CD14-positive monocyte (primary cell): ENCODE measurements around the gene RBM17. TPM values are rescaled to one million over a fixed set of nuclear protein-coding genes. Genes with fewer than 3 reads are reported as not detected.

Experiments
- DNase-seq, 3 donors: peaks; one replicate each; pipeline ENCODE4 v3.0.0-alpha.2; 2011 to 2022
- H2AFZ ChIP-seq: 2 replicates; pipeline ENCODE4 v1.6.0; 2012; ENCODE audit warnings: mild to moderate bottlenecking, low read depth, low read length, inconsistent platforms; ENCODE audit not compliant: insufficient read depth, poor library complexity, severe bottlenecking
- H3K27ac ChIP-seq, 2 donors: 1 replicate in 1 of 2; 2 replicates in 1 of 2; pipeline ENCODE4 v1.5.1; 2012 to 2013; ENCODE audit warnings: low read length in 2 of 2, control low read depth in 1 of 2, inconsistent platforms in 1 of 2, low read depth in 1 of 2, mild to moderate bottlenecking in 1 of 2
- H3K27me3 ChIP-seq, 2 donors: one replicate each; pipeline versions ENCODE4 v1.6.0 to v1.6.1; 2011 to 2013; ENCODE audit warnings: low read length in 2 of 2; ENCODE audit not compliant: control insufficient read depth in 2 of 2, insufficient read depth in 2 of 2
- H3K36me3 ChIP-seq, 2 donors: replicated peaks in 1 of 2; 1 replicate in 1 of 2; 2 replicates in 1 of 2; pipeline versions ENCODE4 v1.5.1 to v1.6.1; 2012 to 2013; ENCODE audit warnings: low read length in 2 of 2, control low read depth in 1 of 2, inconsistent platforms in 1 of 2, mild to moderate bottlenecking in 1 of 2; ENCODE audit not compliant: insufficient read depth in 2 of 2, control insufficient read depth in 1 of 2
- H3K4me1 ChIP-seq, 2 donors: 1 replicate in 1 of 2; 2 replicates in 1 of 2; pipeline versions ENCODE4 v1.5.1 to v1.6.1; 2012 to 2013; ENCODE audit warnings: low read length in 2 of 2, control low read depth in 1 of 2, inconsistent platforms in 1 of 2, mild to moderate bottlenecking in 1 of 2, moderate library complexity in 1 of 2; ENCODE audit not compliant: insufficient read depth in 2 of 2, control insufficient read depth in 1 of 2
- H3K4me2 ChIP-seq: replicated peaks from 2 replicates; pipeline ENCODE3; 2012; ENCODE audit warnings: low read length, moderate library complexity, mild to moderate bottlenecking; ENCODE audit not compliant: poor library complexity, severe bottlenecking; ENCODE audit errors: extremely low read depth
- H3K4me3 ChIP-seq, 3 experiments: fragments of 200-600 bp in 1 of 3; sonication (generic) in 1 of 3; replicated peaks in 1 of 3; 1 replicate in 2 of 3; 2 replicates in 1 of 3; pipeline ENCODE4 v1.5.1; 2011 to 2013; ENCODE audit warnings: low read length in 3 of 3, mild to moderate bottlenecking in 3 of 3, control low read depth in 2 of 3, low read depth in 2 of 3, inconsistent platforms in 1 of 3, moderate library complexity in 1 of 3
- H3K79me2 ChIP-seq: 2 replicates; pipeline ENCODE4 v1.6.0; 2012; ENCODE audit warnings: mild to moderate bottlenecking, control low read depth, inconsistent platforms, low read length, moderate library complexity; ENCODE audit not compliant: insufficient read depth
- H3K9ac ChIP-seq: 2 replicates; pipeline ENCODE4 v1.6.0; 2017; ENCODE audit warnings: low read length, mild to moderate bottlenecking; ENCODE audit not compliant: insufficient read depth, poor library complexity, severe bottlenecking
- H3K9me3 ChIP-seq, 2 donors: replicated peaks in 1 of 2; 1 replicate in 1 of 2; 2 replicates in 1 of 2; pipeline versions ENCODE4 v1.5.1 to v1.6.1; 2012 to 2013; ENCODE audit warnings: low read length in 2 of 2, control low read depth in 1 of 2; ENCODE audit not compliant: control insufficient read depth in 1 of 2, insufficient read depth in 1 of 2
- H4K20me1 ChIP-seq: 2 replicates; pipeline ENCODE4 v1.6.0; 2012; ENCODE audit warnings: mild to moderate bottlenecking, low read length, control low read depth, moderate library complexity; ENCODE audit not compliant: insufficient read depth
- H3K27ac Mint-ChIP-seq, 7 donors: one replicate each; pipeline ENCODE4 v1.8.0; 2020; ENCODE audit warnings: mild to moderate bottlenecking in 7 of 7, mixed read lengths in 7 of 7, moderate library complexity in 6 of 7, inconsistent platforms in 2 of 7
- H3K27me3 Mint-ChIP-seq, 3 donors: one replicate each; pipeline ENCODE4 v1.8.0; 2021 to 2022; ENCODE audit warnings: low read depth in 3 of 3, mild to moderate bottlenecking in 3 of 3, mixed read lengths in 3 of 3, moderate library complexity in 3 of 3, inconsistent platforms in 1 of 3
- H3K36me3 Mint-ChIP-seq, 2 donors: one replicate each; pipeline ENCODE4 v1.8.0; 2020; ENCODE audit warnings: mixed read lengths in 2 of 2, inconsistent platforms in 1 of 2, mild to moderate bottlenecking in 1 of 2
- H3K4me1 Mint-ChIP-seq: one replicate; pipeline ENCODE4 v1.8.0; 2020; ENCODE audit warnings: mild to moderate bottlenecking, mixed read lengths
- H3K4me3 Mint-ChIP-seq, 2 donors: one replicate each; pipeline ENCODE4 v1.8.0; 2020; ENCODE audit warnings: mild to moderate bottlenecking in 2 of 2, mixed read lengths in 2 of 2, moderate library complexity in 1 of 2
- H3K9me3 Mint-ChIP-seq, 7 donors: one replicate each; pipeline ENCODE4 v1.8.0; 2020 to 2022; ENCODE audit warnings: mixed read lengths in 7 of 7, mild to moderate bottlenecking in 6 of 7, moderate library complexity in 6 of 7, inconsistent platforms in 2 of 7
- WGBS: methylation state at CpG from one replicate; pipeline ENCODE4 v1.1.5; 2013; ENCODE audit warnings: missing lambda C conversion rate; ENCODE audit not compliant: insufficient coverage; 5-methylcytosine and 5-hydroxymethylcytosine counted together
- intact Hi-C, 2 donors: fragments of 100-400 bp; cut with micrococcal nuclease; formaldehyde crosslinking; loops; one replicate each; pipeline versions ENCODE4 v1.15.0 to v1.15.1; 2023
- polyA plus RNA-seq, 3 donors: library from polyadenylated mRNA; depleted of rRNA in 1 of 3; unstranded in 2 of 3; stranded (reverse) in 1 of 3; fragments of 300-500 nt in 2 of 3; fragments of >200 nt in 1 of 3; fragmentation: Illumina TruSeq in 2 of 3; gene quantifications; 1 replicate in 2 of 3; 2 replicates in 1 of 3; pipeline ENCODE4 v1.2.3, GENCODE V29; 2012 to 2021
- TF ChIP-seq, protein P1 (sequence below): fragments of 200-600 bp; IDR thresholded peaks from one replicate; pipeline ENCODE4 v1.8.0; 2022; ENCODE audit warnings: antibody characterized with exemption, mild to moderate bottlenecking

The RBM17 gene
- polyA plus RNA-seq, 3 donors = 37.2 to 51.4 (median 44.5) TPM

DNA sequence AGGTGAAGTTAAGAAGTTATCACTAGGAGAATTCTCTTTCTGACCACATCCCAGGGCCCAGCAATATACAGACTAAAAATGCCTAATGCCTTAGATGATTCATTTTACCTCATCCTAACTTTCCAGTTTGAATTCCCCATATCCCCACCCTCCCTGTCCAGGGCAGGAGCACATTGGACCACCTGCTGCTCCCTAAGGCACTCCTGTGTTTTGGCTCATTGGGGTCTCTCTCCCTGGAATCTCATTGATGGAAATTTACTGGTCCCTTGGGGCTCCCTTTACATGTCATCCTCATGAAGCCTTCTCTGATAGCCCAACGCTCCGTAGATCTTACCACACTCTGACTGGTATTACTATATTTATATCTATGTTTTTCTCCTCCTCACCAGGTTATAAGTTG is 29.3 kb upstream of the RBM17 start:
- Mint-ChIP-seq H3K27me3 (peaks cover 0 to 2% (median 0%) of the 10 kb centered on the region in 3 donors), H3K4me3 (no peak overlapping the region), H3K4me1 (peaks cover 10% of the 10 kb centered on the region), H3K9me3 (no peaks in the 10 kb centered on the region), H3K36me3 (no peaks in the 10 kb centered on the region), H3K27ac (no peak overlapping the region)
- H2AFZ ChIP-seq = no peak overlapping the region
- no peak overlapping the region for H3K4me3 ChIP-seq
- no peak overlapping the region for H3K4me2 ChIP-seq
- TF ChIP-seq, protein P1, sequence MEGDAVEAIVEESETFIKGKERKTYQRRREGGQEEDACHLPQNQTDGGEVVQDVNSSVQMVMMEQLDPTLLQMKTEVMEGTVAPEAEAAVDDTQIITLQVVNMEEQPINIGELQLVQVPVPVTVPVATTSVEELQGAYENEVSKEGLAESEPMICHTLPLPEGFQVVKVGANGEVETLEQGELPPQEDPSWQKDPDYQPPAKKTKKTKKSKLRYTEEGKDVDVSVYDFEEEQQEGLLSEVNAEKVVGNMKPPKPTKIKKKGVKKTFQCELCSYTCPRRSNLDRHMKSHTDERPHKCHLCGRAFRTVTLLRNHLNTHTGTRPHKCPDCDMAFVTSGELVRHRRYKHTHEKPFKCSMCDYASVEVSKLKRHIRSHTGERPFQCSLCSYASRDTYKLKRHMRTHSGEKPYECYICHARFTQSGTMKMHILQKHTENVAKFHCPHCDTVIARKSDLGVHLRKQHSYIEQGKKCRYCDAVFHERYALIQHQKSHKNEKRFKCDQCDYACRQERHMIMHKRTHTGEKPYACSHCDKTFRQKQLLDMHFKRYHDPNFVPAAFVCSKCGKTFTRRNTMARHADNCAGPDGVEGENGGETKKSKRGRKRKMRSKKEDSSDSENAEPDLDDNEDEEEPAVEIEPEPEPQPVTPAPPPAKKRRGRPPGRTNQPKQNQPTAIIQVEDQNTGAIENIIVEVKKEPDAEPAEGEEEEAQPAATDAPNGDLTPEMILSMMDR = no peak
- H3K9me3 ChIP-seq = no peaks in the 10 kb centered on the region
- WGBS = no CpG with 5 or more reads among the region's 2 CpGs
- no peak overlapping the region for H3K9ac ChIP-seq
- intact Hi-C loops = no loop called here
- no peaks in the 10 kb centered on the region for H3K79me2 ChIP-seq
- DNase-seq = no peak
- no peaks in the 10 kb centered on the region for H3K27me3 ChIP-seq
- H3K27ac ChIP-seq = no peak overlapping the region
- no peaks in the 10 kb centered on the region for H3K36me3 ChIP-seq
- H3K4me1 ChIP-seq = peaks cover 8 to 13% of the 10 kb centered on the region in 2 donors
- no peaks in the 10 kb centered on the region for H4K20me1 ChIP-seq

DNA sequence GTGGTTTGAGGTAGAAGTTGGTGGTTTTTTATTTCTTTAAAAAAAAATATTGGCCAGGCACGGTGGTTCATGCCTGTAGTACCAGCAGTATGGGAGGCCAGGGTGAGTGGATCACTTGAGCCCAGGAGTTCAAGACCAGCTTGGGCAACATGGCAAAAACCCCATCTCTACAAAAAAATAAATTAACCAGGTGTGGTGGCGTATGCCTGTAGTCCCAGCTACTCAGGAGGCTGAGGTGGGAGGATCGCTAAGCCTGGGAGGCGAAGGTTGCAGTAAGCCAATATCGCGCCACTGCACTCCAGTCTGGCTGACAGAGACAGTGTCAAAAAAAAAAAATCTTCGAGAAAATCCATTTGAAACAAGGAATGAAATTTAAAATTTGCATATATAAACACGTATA is 27.8 kb upstream of the RBM17 start:
- Histone ChIP-seq H3K4me1 (peaks cover 19 to 23% of the 10 kb centered on the region in 2 donors), H3K79me2 (no peaks in the 10 kb centered on the region), H3K27me3 (no peaks in the 10 kb centered on the region), H3K27ac (no peak overlapping the region), H2AFZ (no peak overlapping the region), H3K9ac (no peak overlapping the region), H4K20me1 (no peaks in the 10 kb centered on the region), H3K36me3 (no peaks in the 10 kb centered on the region), H3K4me2 (no peak overlapping the region), H3K9me3 (no peaks in the 10 kb centered on the region), H3K4me3 (no peak overlapping the region)
- 100% methylated on average over 2 of the region's 8 CpGs for WGBS
- DNase-seq = no peak
- TF ChIP-seq, protein P1 = no peak
- Mint-ChIP-seq H3K27me3 (no peaks in the 10 kb centered on the region), H3K4me3 (no peak overlapping the region), H3K4me1 (peaks cover 22% of the 10 kb centered on the region), H3K27ac (no peak overlapping the region), H3K9me3 (peaks cover 0 to 3% (median 0%) of the 10 kb centered on the region in 7 donors), H3K36me3 (no peaks in the 10 kb centered on the region)
- intact Hi-C loops = no loop called here
